ENCODE measurements around the gene NFIA. TPM values are rescaled to one million over a fixed set of nuclear protein-coding genes. Genes with fewer than 3 reads are reported as not detected.

NFIA gene
- total RNA-seq, 1 experiment from 2014 or later: 20.9 TPM

GRCh38 chr1:61051719-61052394 is 30.5 kb upstream of the NFIA start:
- intact Hi-C loops (cut with micrococcal nuclease; ENCODE audit: unreplicated experiment): loop anchor here (10.0 kb wide), 1 partner anchor 403 kb away; no protein-coding TSS in a partner anchor
- no peak overlapping the region; a peak in 1 of 4 replicates for H3K4me3 ChIP-seq (ENCODE audit: low read depth in 2 of 2, low read length in 2 of 2)
- DNase-seq (ENCODE audit: low read depth, low spot score) (no peak), ATAC-seq (no peak)
- ChIA-PET POLR2A (no interaction called here), CTCF (no interaction called here)
- H3K27ac ChIP-seq (ENCODE audit: low read length): no peak overlapping the region
- no peaks in the 10 kb centered on the region for H3K27me3 ChIP-seq (ENCODE audit: control insufficient read depth, insufficient read depth, low read length)
- no TSS peak for BruUV-seq (replicated peaks)
- in situ Hi-C loops (cut with HindIII; ENCODE audit: low pct_unique_long_range_greater_than_20kb, low sequenced_read_pairs): no loop called here
- no peaks in the 10 kb centered on the region for H3K9me3 ChIP-seq (ENCODE audit: control insufficient read depth, insufficient read depth, low read depth, low read length)
- H3K36me3 ChIP-seq (ENCODE audit: control insufficient read depth, insufficient read depth, low read length): no peaks in the 10 kb centered on the region
- peaks cover 42% of the 10 kb centered on the region for H3K4me1 ChIP-seq (ENCODE audit: control insufficient read depth, insufficient read depth, low read length)
- TF ChIP-seq REST (IDR thresholded peaks at IDR 0.05; ENCODE audit: insufficient read depth in 1 of 2, low read depth in 2 of 2, low read length in 1 of 2) (no peak), SIN3A (IDR thresholded peaks at IDR 0.05; ENCODE audit: borderline replicate concordance, insufficient read depth, low read depth, low read length) (no peak), TCF7L2 (IDR thresholded peaks at IDR 0.05; ENCODE audit: low read depth, low read length) (no peak), POLR2AphosphoS5 (IDR thresholded peaks at IDR 0.05; ENCODE audit: low read depth, low read length) (no peak), CTCF (IDR thresholded peaks at IDR 0.05) (no peak)

GRCh38 chr1:61052395-61053225 is 29.8 kb upstream of the NFIA start:
- Histone ChIP-seq H3K27me3 (ENCODE audit: control insufficient read depth, insufficient read depth, low read length) (no peaks in the 10 kb centered on the region), H3K27ac (ENCODE audit: low read length) (no peak overlapping the region), H3K9me3 (ENCODE audit: control insufficient read depth, insufficient read depth, low read depth, low read length) (no peaks in the 10 kb centered on the region), H3K4me3 (ENCODE audit: low read depth in 2 of 2, low read length in 2 of 2) (no peak overlapping the region; a peak in 1 of 4 replicates), H3K36me3 (ENCODE audit: control insufficient read depth, insufficient read depth, low read length) (no peaks in the 10 kb centered on the region), H3K4me1 (ENCODE audit: control insufficient read depth, insufficient read depth, low read length) (peaks cover 42% of the 10 kb centered on the region)
- CTCF ChIA-PET: no interaction called here
- no peak for ATAC-seq
- TF ChIP-seq SIN3A (IDR thresholded peaks at IDR 0.05; ENCODE audit: borderline replicate concordance, insufficient read depth, low read depth, low read length) (no peak), POLR2AphosphoS5 (IDR thresholded peaks at IDR 0.05; ENCODE audit: low read depth, low read length) (no peak), CTCF (IDR thresholded peaks at IDR 0.05) (no peak)
- BruUV-seq (replicated peaks): no TSS peak
- DNase-seq (ENCODE audit: low read depth, low spot score): no peak
- POLR2A ChIA-PET: no interaction called here
- intact Hi-C loops (cut with micrococcal nuclease; ENCODE audit: unreplicated experiment) (loop anchor here (10.0 kb wide), 1 partner anchor 402 kb away; no protein-coding TSS in a partner anchor), in situ Hi-C loops (cut with HindIII; ENCODE audit: low pct_unique_long_range_greater_than_20kb, low sequenced_read_pairs) (no loop called here)

Data from Panc1 (cell line).